Ovary (tissue), 9 donors: ENCODE results near the gene BACE2. TPM values are rescaled to one million over a fixed set of nuclear protein-coding genes. Genes with fewer than 3 reads are reported as not detected.
"Not testable (repeated sequence)": the region's sequence is repeated elsewhere in the genome, so short reads cannot be mapped to it uniquely, and the experiment has no call there.

Source experiments
- DNase-seq, 5 donors: peaks; one replicate each; pipeline ENCODE4 v3.0.0-alpha.2; 2019 to 2020
- H3K27ac ChIP-seq, 2 donors: fragments of 200-600 bp; one replicate each; pipeline versions ENCODE4 v1.5.1 to v1.8.0; 2019 to 2022
- H3K27me3 ChIP-seq: fragments of 200-600 bp; one replicate; pipeline ENCODE4 v1.8.0; 2022
- H3K36me3 ChIP-seq: fragments of 200-600 bp; sonication (generic); one replicate; pipeline ENCODE4 v1.5.1; 2019
- H3K4me1 ChIP-seq: one replicate; pipeline ENCODE4 v1.8.1; 2013; ENCODE audit warnings: mild to moderate bottlenecking, moderate library complexity; ENCODE audit not compliant: insufficient read depth
- H3K4me3 ChIP-seq: fragments of 200-600 bp; sonication (generic); one replicate; pipeline ENCODE4 v1.5.1; 2017
- H3K9me3 ChIP-seq, 2 donors: fragments of 200-600 bp in 1 of 2; sonication (generic) in 1 of 2; one replicate each; pipeline versions ENCODE4 v1.5.1 to v1.8.1; 2013 to 2019; ENCODE audit warnings: mild to moderate bottlenecking in 1 of 2, moderate library complexity in 1 of 2
- EP300 ChIP-seq: sonication (generic); formaldehyde crosslinking; IDR thresholded peaks from one replicate; pipeline ENCODE4 v1.6.1; 2017; ENCODE audit warnings: antibody characterized with exemption
- POLR2A ChIP-seq: fragments of 450-650 bp; IDR thresholded peaks from one replicate; pipeline ENCODE4 v1.6.1; 2017; ENCODE audit warnings: antibody characterized with exemption, mild to moderate bottlenecking, moderate library complexity
- WGBS, 3 donors: extraction: QIAGEN DNeasy Blood & Tissue Kit in 1 of 3; methylation state at CpG; one replicate each; pipeline versions ENCODE4 v1.1.5 to v1.1.7; 2013 to 2017; 5-methylcytosine and 5-hydroxymethylcytosine counted together
- intact Hi-C, 4 donors: fragments of 100-400 bp; cut with DNase I; formaldehyde crosslinking; loops; one replicate each; pipeline versions ENCODE4 v1.11.0 to v1.15.1; 2022 to 2023
- polyA plus RNA-seq, 2 donors: library from polyadenylated mRNA; stranded (reverse); fragments of 200-250 nt in 1 of 2; fragments of 350-450 nt in 1 of 2; fragmentation: Illumina TruSeq in 1 of 2; extraction: RNeasy Lipid Tissue Mini Kit (QIAGEN cat#74804) in 1 of 2; gene quantifications; one replicate each; pipeline ENCODE4 v1.2.3, GENCODE V29; 2013 to 2014
- total RNA-seq, 7 donors: library from RNA; depleted of rRNA in 2 of 7; stranded (reverse); fragments of >200 nt in 2 of 7; fragmentation: NEBNext Ultra II Directional in 3 of 7; extraction: Animal tissue kit (Norgen Biotek cat#: 25700) in 3 of 7; gene quantifications; one replicate each; pipeline versions ENCODE4 v1.1.0 to v1.2.4, GENCODE V29; 2016 to 2023
- TF ChIP-seq, protein P1 (sequence below), 3 donors: fragments of 450-650 bp in 2 of 3; fragments of 200-600 bp in 1 of 3; IDR thresholded peaks; one replicate each; pipeline versions ENCODE4 v1.5.1 to v1.8.0; 2016 to 2022; ENCODE audit warnings: antibody characterized with exemption in 3 of 3, mild to moderate bottlenecking in 1 of 3
- donor health status: DM: no; HTN: no; CAD: no; lungs with moderate emphysema.
- donor health status: DM: no; HTN: no; CAD: no.
- donor health status: Bipolar disorder and iron deficiency.
- donor health status: DM: yes; HTN: yes; CAD: no.
- donor health status: DM: no; HTN: no; CAD: no.
- donor health status: DM: yes; HTN: yes; CAD: no.

Gene BACE2
- total and polyA plus RNA-seq, 9 donors, result 11.4 to 75.6 (median 24.4) TPM

DNA sequence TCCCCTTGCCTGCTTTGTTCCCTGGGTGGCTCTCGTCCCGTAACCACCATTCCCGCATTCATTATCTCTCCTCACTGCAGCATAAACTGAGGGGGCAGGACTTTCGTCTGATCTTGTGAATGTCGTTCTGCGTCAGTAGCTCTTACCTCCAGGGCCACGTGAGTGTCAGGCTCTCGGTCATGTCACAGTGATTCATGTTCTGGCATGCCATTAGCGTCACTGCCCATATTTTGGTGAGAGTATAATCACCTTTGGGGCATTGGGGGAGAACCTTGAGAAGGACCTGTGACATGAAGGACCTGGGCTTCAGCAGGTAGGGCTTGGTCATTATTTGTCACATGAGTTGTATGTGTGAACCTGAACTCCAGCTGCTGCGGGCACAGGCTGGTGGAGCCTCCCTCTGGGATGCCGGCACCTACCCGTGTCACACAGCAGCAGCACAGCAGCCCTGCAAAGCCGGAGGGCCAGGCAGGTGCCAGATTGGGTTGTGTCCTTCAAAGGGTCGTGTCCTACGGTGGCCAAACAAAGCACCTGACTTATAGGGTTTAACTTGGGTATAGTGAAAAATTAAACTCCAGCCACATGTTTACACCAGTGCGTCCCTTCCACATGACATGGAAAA is 68.5 kb downstream of the BACE2 start:
- no peaks in the 10 kb centered on the region for H3K9me3 ChIP-seq
- no peak for DNase-seq
- no peaks in the 10 kb centered on the region for H3K4me1 ChIP-seq
- H3K27me3 ChIP-seq, result no peaks in the 10 kb centered on the region
- H3K27ac ChIP-seq, result no peak overlapping the region
- no peak overlapping the region for H3K4me3 ChIP-seq
- H3K36me3 ChIP-seq, result no peaks in the 10 kb centered on the region
- TF ChIP-seq POLR2A, result no peak
- TF ChIP-seq, protein P1, sequence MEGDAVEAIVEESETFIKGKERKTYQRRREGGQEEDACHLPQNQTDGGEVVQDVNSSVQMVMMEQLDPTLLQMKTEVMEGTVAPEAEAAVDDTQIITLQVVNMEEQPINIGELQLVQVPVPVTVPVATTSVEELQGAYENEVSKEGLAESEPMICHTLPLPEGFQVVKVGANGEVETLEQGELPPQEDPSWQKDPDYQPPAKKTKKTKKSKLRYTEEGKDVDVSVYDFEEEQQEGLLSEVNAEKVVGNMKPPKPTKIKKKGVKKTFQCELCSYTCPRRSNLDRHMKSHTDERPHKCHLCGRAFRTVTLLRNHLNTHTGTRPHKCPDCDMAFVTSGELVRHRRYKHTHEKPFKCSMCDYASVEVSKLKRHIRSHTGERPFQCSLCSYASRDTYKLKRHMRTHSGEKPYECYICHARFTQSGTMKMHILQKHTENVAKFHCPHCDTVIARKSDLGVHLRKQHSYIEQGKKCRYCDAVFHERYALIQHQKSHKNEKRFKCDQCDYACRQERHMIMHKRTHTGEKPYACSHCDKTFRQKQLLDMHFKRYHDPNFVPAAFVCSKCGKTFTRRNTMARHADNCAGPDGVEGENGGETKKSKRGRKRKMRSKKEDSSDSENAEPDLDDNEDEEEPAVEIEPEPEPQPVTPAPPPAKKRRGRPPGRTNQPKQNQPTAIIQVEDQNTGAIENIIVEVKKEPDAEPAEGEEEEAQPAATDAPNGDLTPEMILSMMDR (IDR thresholded peaks at IDR 0.05), result no peak
- no peak for TF ChIP-seq EP300
- WGBS, 3 donors, result 94 to 96% (median 95%) methylated on average over 16 of the region's 16 CpGs
- intact Hi-C loops, result no loop called here

DNA sequence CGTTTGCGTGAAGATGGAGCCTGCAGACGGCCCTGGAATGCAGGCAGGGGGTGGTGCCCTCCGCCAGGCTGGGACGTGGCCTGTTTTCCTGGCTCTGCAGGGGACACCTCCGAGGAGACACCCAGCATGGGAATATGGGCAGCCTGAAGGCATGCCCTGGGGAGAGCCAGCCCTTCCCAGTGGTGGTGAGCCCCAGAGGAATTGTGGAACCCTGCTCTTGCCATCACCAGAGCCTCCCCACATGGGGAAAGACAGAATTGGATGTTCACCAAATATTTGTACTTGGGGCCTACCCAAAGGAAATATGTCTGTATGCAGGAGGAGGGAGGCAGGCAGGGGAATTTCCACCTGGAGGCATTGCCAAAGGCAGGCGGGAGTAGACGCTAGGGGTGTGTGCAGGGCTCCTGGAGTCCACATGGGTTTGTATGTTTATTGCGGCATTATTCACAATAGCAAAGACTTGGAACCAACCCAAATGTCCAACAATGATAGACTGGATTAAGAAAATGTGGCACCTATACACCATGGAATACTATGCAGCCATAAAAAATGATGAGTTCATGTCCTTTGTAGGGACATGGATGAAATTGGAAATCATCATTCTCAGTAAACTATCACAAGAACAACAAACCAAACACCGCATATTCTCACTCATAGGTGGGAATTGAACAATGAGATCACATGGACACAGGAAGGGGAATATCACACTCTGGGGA is 70.3 kb downstream of the BACE2 start:
- H3K9me3 ChIP-seq, H3K36me3 ChIP-seq, H3K27ac ChIP-seq, H3K4me3 ChIP-seq, H3K27me3 ChIP-seq, intact Hi-C loops, DNase-seq, H3K4me1 ChIP-seq: not testable (repeated sequence)
- 80 to 85% (median 85%) methylated on average over 10 of the region's 10 CpGs for WGBS, 3 donors

DNA sequence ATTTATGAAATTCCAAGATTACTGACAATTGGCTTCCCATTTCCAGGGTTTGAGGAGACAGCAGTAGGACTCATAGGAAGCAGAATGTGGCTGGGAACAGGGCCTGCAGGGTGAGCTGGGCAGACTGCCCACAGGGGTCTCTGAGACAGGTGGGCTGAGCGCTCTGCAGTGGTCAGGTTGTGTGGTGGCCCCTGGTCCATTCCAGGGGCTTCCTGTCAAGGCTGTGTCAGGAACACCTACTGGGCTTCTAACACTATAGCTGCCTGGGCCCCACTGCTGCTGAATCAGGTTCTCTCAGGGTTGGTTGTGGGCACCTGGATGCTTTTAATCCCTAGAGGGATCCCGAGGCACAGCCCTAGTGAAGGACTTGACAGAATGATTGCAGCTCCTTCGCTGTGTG is 72.1 kb downstream of the BACE2 start:
- 90 to 95% (median 92%) methylated on average over 3 of the region's 3 CpGs for WGBS, 3 donors
- H3K36me3 ChIP-seq, result no peaks in the 10 kb centered on the region

DNA sequence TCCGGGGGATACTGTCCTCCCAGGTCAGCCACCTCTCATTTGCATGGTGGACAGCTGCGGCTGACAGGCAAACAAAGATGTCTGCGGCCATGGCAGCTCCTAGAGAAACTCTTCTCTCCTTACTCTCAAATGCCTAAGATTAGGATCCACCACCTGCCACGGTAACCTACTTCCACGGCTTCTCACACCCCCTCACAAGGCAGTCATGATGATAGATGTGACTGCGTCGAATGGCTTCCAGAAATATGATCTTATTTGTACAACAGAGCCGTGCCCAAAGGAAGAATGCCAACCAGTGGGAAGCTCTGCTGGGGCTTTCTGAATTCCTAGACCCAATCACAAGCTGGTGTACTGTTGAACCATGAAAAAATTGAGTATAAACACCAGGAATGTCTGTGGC is 73.4 kb downstream of the BACE2 start:
- 67 to 72% (median 70%) methylated on average over 8 of the region's 8 CpGs for WGBS, 3 donors
- intact Hi-C loops, result loop anchor here in 1 of 4 donors (10.0 kb wide), 1 partner anchor 57 kb away; no protein-coding TSS in a partner anchor
- no peaks in the 10 kb centered on the region for H3K27me3 ChIP-seq
- no peaks in the 10 kb centered on the region for H3K36me3 ChIP-seq
- H3K9me3 ChIP-seq, result no peaks in the 10 kb centered on the region
- TF ChIP-seq POLR2A (no peak), EP300 (no peak)
- TF ChIP-seq, protein P1 (IDR thresholded peaks at IDR 0.05), result no peak
- DNase-seq, result no peak
- no peak overlapping the region for H3K27ac ChIP-seq
- H3K4me3 ChIP-seq, result no peak overlapping the region
- H3K4me1 ChIP-seq, result no peaks in the 10 kb centered on the region

More for the DNA sequence above, 72.1 kb downstream of the BACE2 start:
- H3K27ac ChIP-seq, result no peak overlapping the region
- TF ChIP-seq EP300 (no peak), POLR2A (no peak)
- TF ChIP-seq, protein P1 (IDR thresholded peaks at IDR 0.05), result no peak
- H3K27me3 ChIP-seq, result no peaks in the 10 kb centered on the region
- intact Hi-C loops, result loop anchor here in 1 of 4 donors (10.0 kb wide), 1 partner anchor 55 kb away; no protein-coding TSS in a partner anchor
- DNase-seq, result no peak
- no peaks in the 10 kb centered on the region for H3K9me3 ChIP-seq
- no peak overlapping the region for H3K4me3 ChIP-seq
- H3K4me1 ChIP-seq, result no peaks in the 10 kb centered on the region
